H9 (cell line): Measurements from ENCODE around the gene VCP. TPM values are rescaled to one million over a fixed set of nuclear protein-coding genes. Genes with fewer than 3 reads are reported as not detected.
A peak's percentile ranks its signal among the peaks of the same experiment; 100 is the strongest.

Experiments
- DNase-seq: peaks from one replicate; pipeline ENCODE4 v3.0.0-alpha.2; 2017
- H2AFZ ChIP-seq: one replicate; pipeline ENCODE4 v1.6.1; 2013; ENCODE audit warnings: mild to moderate bottlenecking, low read length, control low read depth, moderate library complexity
- H2AK5ac ChIP-seq: 2 replicates; pipeline ENCODE4 v1.6.1; 2013; ENCODE audit warnings: low read length, control low read depth, mixed read lengths; ENCODE audit not compliant: insufficient read length
- H2BK120ac ChIP-seq: one replicate; pipeline ENCODE4 v1.6.1; 2013; ENCODE audit warnings: low read depth, mild to moderate bottlenecking, low read length, control low read depth, inconsistent platforms; ENCODE audit not compliant: poor library complexity, severe bottlenecking
- H2BK12ac ChIP-seq: 2 replicates; pipeline ENCODE4 v1.6.1; 2013; ENCODE audit warnings: low read length, control low read depth, mixed read lengths, low read depth; ENCODE audit not compliant: insufficient read length
- H2BK15ac ChIP-seq: 2 replicates; pipeline ENCODE4 v1.6.1; 2013; ENCODE audit warnings: low read depth, low read length, control low read depth
- H2BK20ac ChIP-seq: one replicate; pipeline ENCODE4 v1.6.1; 2013; ENCODE audit warnings: low read depth, mild to moderate bottlenecking, low read length, control low read depth, inconsistent platforms; ENCODE audit not compliant: poor library complexity, severe bottlenecking
- H2BK5ac ChIP-seq: 2 replicates; pipeline ENCODE4 v1.6.1; 2013; ENCODE audit warnings: low read length, control low read depth, mixed read lengths; ENCODE audit not compliant: insufficient read length
- H3K14ac ChIP-seq: 2 replicates; pipeline ENCODE4 v1.6.1; 2013; ENCODE audit warnings: low read length, control low read depth; ENCODE audit not compliant: insufficient read depth
- H3K18ac ChIP-seq: 2 replicates; pipeline ENCODE4 v1.6.1; 2013; ENCODE audit warnings: low read depth, mild to moderate bottlenecking, mixed read lengths, low read length, control low read depth; ENCODE audit not compliant: insufficient read length
- H3K23ac ChIP-seq: 2 replicates; pipeline ENCODE4 v1.6.1; 2013; ENCODE audit warnings: low read length, control low read depth, mixed read lengths, low read depth; ENCODE audit not compliant: insufficient read length
- H3K23me2 ChIP-seq: 2 replicates; pipeline ENCODE4 v1.6.1; 2013; ENCODE audit warnings: low read depth, mild to moderate bottlenecking, mixed read lengths, low read length, control low read depth; ENCODE audit not compliant: insufficient read length, poor library complexity, severe bottlenecking
- H3K27ac ChIP-seq: 2 replicates; pipeline ENCODE4 v1.5.1; 2013; ENCODE audit warnings: low read length, control low read depth, mixed read lengths, low read depth; ENCODE audit not compliant: insufficient read length
- H3K27me3 ChIP-seq: 2 replicates; pipeline ENCODE4 v1.6.1; 2013; ENCODE audit warnings: low read length, control low read depth, inconsistent platforms; ENCODE audit not compliant: insufficient read depth
- H3K4ac ChIP-seq: 2 replicates; pipeline ENCODE4 v1.6.1; 2013; ENCODE audit warnings: low read depth, mild to moderate bottlenecking, control low read depth, inconsistent platforms, low read length, moderate library complexity
- H3K4me1 ChIP-seq: 2 replicates; pipeline ENCODE4 v1.6.1; 2013; ENCODE audit warnings: low read length, control low read depth, inconsistent platforms; ENCODE audit not compliant: insufficient read depth
- H3K4me2 ChIP-seq: 2 replicates; pipeline ENCODE4 v1.6.1; 2013; ENCODE audit warnings: low read length, control low read depth, mixed read lengths; ENCODE audit not compliant: insufficient read length, insufficient read depth
- H3K56ac ChIP-seq: 2 replicates; pipeline ENCODE4 v1.6.1; 2013; ENCODE audit warnings: low read depth, mild to moderate bottlenecking, mixed read lengths, low read length, control low read depth; ENCODE audit not compliant: insufficient read length
- H3K79me1 ChIP-seq: 2 replicates; pipeline ENCODE4 v1.6.1; 2013; ENCODE audit warnings: low read depth, mild to moderate bottlenecking, moderate library complexity, low read length, control low read depth, inconsistent platforms; ENCODE audit not compliant: insufficient read depth, poor library complexity, severe bottlenecking
- H3K79me2 ChIP-seq: 2 replicates; pipeline ENCODE4 v1.6.1; 2013; ENCODE audit warnings: low read length, control low read depth, inconsistent platforms; ENCODE audit not compliant: insufficient read depth
- H3K9ac ChIP-seq: 2 replicates; pipeline ENCODE4 v1.6.1; 2013; ENCODE audit warnings: low read length, control low read depth, mixed read lengths; ENCODE audit not compliant: insufficient read length; ENCODE audit errors: extremely low read depth
- H3K9me3 ChIP-seq: one replicate; pipeline ENCODE4 v1.6.1; 2013; ENCODE audit warnings: low read depth, low read length, inconsistent platforms; ENCODE audit not compliant: control insufficient read depth
- H3T11ph ChIP-seq: one replicate; pipeline ENCODE4 v1.6.1; 2013; ENCODE audit warnings: mild to moderate bottlenecking, low read length, control low read depth, inconsistent platforms
- H4K20me1 ChIP-seq: one replicate; pipeline ENCODE4 v1.6.1; 2013; ENCODE audit not compliant: control insufficient read depth, insufficient read length, insufficient read depth
- H4K5ac ChIP-seq: 2 replicates; pipeline ENCODE4 v1.6.1; 2013; ENCODE audit warnings: low read depth, mild to moderate bottlenecking, mixed read lengths, low read length, control low read depth; ENCODE audit not compliant: insufficient read length
- H4K8ac ChIP-seq: replicated peaks from 2 replicates; pipeline ENCODE4 v1.6.1; 2013; ENCODE audit warnings: low read length, control low read depth, mixed read lengths, low read depth; ENCODE audit not compliant: insufficient read length
- H4K91ac ChIP-seq: 2 replicates; pipeline ENCODE4 v1.6.1; 2013; ENCODE audit warnings: low read depth, mild to moderate bottlenecking, moderate library complexity, mixed read lengths, low read length, control low read depth; ENCODE audit not compliant: insufficient read length
- H3K27ac Mint-ChIP-seq, 3 experiments: 2 replicates in 2 of 3; 3 replicates in 1 of 3; pipeline ENCODE4 v1.8.0; 2020 to 2021; ENCODE audit warnings: mixed read lengths in 3 of 3, mild to moderate bottlenecking in 1 of 3, moderate library complexity in 1 of 3
- H3K27me3 Mint-ChIP-seq: 2 replicates; pipeline ENCODE4 v1.8.0; 2021; ENCODE audit warnings: low read depth, mild to moderate bottlenecking, moderate library complexity, mixed read lengths
- H3K36me3 Mint-ChIP-seq, 3 experiments: 2 replicates in 2 of 3; 3 replicates in 1 of 3; pipeline ENCODE4 v1.8.0; 2020 to 2021; ENCODE audit warnings: low read depth in 3 of 3, mixed read lengths in 3 of 3; ENCODE audit not compliant: insufficient read depth in 1 of 3
- H3K4me1 Mint-ChIP-seq, 2 experiments: 2 replicates each; pipeline ENCODE4 v1.8.0; 2020; ENCODE audit warnings: mixed read lengths in 2 of 2
- H3K4me3 Mint-ChIP-seq, 2 experiments: 2 replicates in 1 of 2; 3 replicates in 1 of 2; pipeline ENCODE4 v1.8.0; 2020 to 2021; ENCODE audit warnings: mild to moderate bottlenecking in 2 of 2, mixed read lengths in 2 of 2, moderate library complexity in 1 of 2
- H3K9me3 Mint-ChIP-seq, 2 experiments: 2 replicates in 1 of 2; 3 replicates in 1 of 2; pipeline ENCODE4 v1.8.0; 2020; ENCODE audit warnings: mild to moderate bottlenecking in 2 of 2, mixed read lengths in 2 of 2, moderate library complexity in 1 of 2
- WGBS: extraction: QIAGEN DNeasy Blood & Tissue Kit; methylation state at CpG from one replicate; pipeline ENCODE4 v1.1.7; 2013; ENCODE audit warnings: missing lambda C conversion rate, low lambda C conversion rate, mixed read lengths; ENCODE audit not compliant: insufficient read length; ENCODE audit errors: extremely low coverage; 5-methylcytosine and 5-hydroxymethylcytosine counted together
- total RNA-seq: library from RNA; stranded (reverse); gene quantifications from 2 replicates; pipeline ENCODE4 v1.2.1, GENCODE V29; 2021
- TF ChIP-seq, protein P1 (sequence below): fragments of 200-600 bp; sonication (generic); conservative IDR thresholded peaks from 3 replicates; pipeline ENCODE4 v1.8.0; 2021; ENCODE audit warnings: antibody characterized with exemption, mild to moderate bottlenecking

VCP gene
- total RNA-seq, 1 experiment from 2014 or later: 407 TPM

DNA sequence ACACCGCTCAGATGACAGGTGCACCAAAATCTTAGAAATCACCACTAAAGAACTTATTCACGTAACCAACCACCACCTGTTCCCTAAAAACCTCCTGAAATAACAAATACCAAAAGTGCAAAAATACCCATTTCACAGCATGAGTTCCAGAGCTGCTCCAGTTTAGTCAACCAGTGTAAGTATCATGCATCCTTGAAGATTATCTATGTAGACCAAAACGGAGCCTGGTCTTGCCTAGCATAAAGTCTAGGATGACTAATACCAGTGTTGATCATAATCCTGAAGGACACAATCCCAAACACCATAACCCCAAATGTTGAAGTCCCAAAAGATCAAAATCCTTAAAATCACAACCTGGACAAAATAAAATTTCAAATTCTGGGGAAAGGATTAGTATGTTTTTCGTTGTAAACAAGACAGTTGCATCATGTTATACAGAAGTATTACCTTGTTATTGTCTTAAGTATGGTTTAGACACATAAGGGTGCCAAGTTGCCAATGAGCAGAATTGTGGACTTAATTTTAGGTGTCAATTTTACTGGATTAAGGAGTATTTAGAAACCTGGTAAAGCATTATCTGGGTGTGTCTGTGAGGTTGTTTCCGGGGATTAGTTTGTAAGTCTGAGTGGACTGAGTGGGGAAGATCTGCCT is 18.1 kb downstream of the VCP start:
- Histone ChIP-seq H2AFZ (no peak overlapping the region), H2BK5ac (no peak overlapping the region), H3K56ac (no peak overlapping the region), H3K18ac (no peak overlapping the region), H3K4ac (no peak overlapping the region), H2BK20ac (no peak overlapping the region), H4K8ac (no peak overlapping the region), H3K27ac (no peak overlapping the region), H3K79me2 (no peaks in the 10 kb centered on the region), H2BK15ac (no peak overlapping the region), H3T11ph (no peak overlapping the region), H3K9me3 (no peaks in the 10 kb centered on the region), H3K4me1 (no peaks in the 10 kb centered on the region), H3K23ac (no peak overlapping the region), H3K23me2 (no peaks in the 10 kb centered on the region), H3K9ac (no peak overlapping the region), H3K4me2 (no peak overlapping the region), H4K5ac (no peak overlapping the region), H2BK120ac (no peak overlapping the region), H2BK12ac (no peak overlapping the region), H3K79me1 (no peaks in the 10 kb centered on the region), H2AK5ac (no peak overlapping the region), H3K14ac (no peak overlapping the region), H4K91ac (no peak overlapping the region), H3K27me3 (no peaks in the 10 kb centered on the region), H4K20me1 (no peaks in the 10 kb centered on the region)
- WGBS: no CpG with 5 or more reads among the region's 5 CpGs
- no peak for DNase-seq
- Mint-ChIP-seq H3K9me3 (no peaks in the 10 kb centered on the region), H3K27me3 (no peaks in the 10 kb centered on the region), H3K27ac (peak overlapping the region in 1 of 3 experiments; percentile 11; a peak in 1 of 7 replicates), H3K4me3 (no peak overlapping the region), H3K4me1 (no peaks in the 10 kb centered on the region; a peak in 1 of 4 replicates), H3K36me3 (peaks cover 45 to 91% (median 66%) of the 10 kb centered on the region in 3 experiments)
- TF ChIP-seq, protein P1, sequence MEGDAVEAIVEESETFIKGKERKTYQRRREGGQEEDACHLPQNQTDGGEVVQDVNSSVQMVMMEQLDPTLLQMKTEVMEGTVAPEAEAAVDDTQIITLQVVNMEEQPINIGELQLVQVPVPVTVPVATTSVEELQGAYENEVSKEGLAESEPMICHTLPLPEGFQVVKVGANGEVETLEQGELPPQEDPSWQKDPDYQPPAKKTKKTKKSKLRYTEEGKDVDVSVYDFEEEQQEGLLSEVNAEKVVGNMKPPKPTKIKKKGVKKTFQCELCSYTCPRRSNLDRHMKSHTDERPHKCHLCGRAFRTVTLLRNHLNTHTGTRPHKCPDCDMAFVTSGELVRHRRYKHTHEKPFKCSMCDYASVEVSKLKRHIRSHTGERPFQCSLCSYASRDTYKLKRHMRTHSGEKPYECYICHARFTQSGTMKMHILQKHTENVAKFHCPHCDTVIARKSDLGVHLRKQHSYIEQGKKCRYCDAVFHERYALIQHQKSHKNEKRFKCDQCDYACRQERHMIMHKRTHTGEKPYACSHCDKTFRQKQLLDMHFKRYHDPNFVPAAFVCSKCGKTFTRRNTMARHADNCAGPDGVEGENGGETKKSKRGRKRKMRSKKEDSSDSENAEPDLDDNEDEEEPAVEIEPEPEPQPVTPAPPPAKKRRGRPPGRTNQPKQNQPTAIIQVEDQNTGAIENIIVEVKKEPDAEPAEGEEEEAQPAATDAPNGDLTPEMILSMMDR: no peak
